ENCODE results near the gene FMNL2. TPM values are rescaled to one million over a fixed set of nuclear protein-coding genes. Genes with fewer than 3 reads are reported as not detected.
A peak's percentile ranks its signal among the peaks of the same experiment; 100 is the strongest.

The FMNL2 gene
- total and polyA plus RNA-seq, 2 of the 4 experiments (the other 2 are of a cell fraction): 10.9 to 11.4 TPM

DNA sequence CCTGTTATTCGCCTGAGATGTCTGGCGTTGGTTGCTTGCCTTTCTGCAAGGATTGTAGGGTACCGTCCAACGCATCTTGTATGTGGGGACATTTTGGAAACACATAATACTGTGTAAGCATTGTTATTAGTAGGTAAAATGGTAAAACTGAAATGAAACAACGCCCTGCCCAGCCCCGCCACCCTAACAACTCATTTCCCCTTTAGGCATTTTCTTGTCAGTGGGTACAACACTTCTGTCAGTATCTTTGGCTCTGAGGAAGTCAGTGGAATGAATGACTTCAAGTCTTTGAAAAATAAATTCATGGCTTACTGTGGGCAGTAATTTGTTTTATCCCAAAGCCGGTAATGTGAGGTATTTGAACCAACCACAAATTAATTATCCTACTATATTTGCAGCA lies 86.0 kb downstream of the FMNL2 start:
- in situ Hi-C loops (cut with MboI; ENCODE audit: low sequenced_read_pairs): no loop called here

More for the DNA sequence above, 86.0 kb downstream of the FMNL2 start:
- Histone ChIP-seq H3K4ac (ENCODE audit: low read depth, low read length) (0 out of 2 replicates have a peak overlapping the region, but pooled peaks have one; percentile 3), H4K91ac (ENCODE audit: insufficient read depth, low read depth, low read length) (peak overlapping the region; percentile 25; the same call in 1 of the 2 replicates), H4K20me1 (ENCODE audit: insufficient read depth, low read length) (no peaks in the 10 kb centered on the region; the same call in 1 of the 2 replicates), H2AK5ac (ENCODE audit: low read depth, low read length) (peak overlapping the region; percentile 37; the same call in 1 of the 2 replicates), H3K4me1 (ENCODE audit: control insufficient read depth, insufficient read depth, low read length) (peaks cover 14% of the 10 kb centered on the region), H3K9me3 (ENCODE audit: control insufficient read depth, insufficient read depth, low read length) (no peaks in the 10 kb centered on the region), H4K8ac (ENCODE audit: low read depth in 2 of 2, low read length in 2 of 2) (peak overlapping the region in 1 of 2 experiments; percentile 14; a peak in 1 of 4 replicates), H3K79me1 (ENCODE audit: low read depth in 1 of 2, low read length in 2 of 2) (peaks cover 23 to 35% of the 10 kb centered on the region in 2 experiments), H3K23ac (ENCODE audit: low read depth, low read length) (0 out of 2 replicates have a peak overlapping the region, but pooled peaks have one; percentile 3), H3K56ac (ENCODE audit: extremely low read depth, insufficient read depth, low read length) (no peak overlapping the region), H3K4me3 (ENCODE audit: insufficient read depth, low read depth, low read length) (no peak overlapping the region), H3K27me3 (ENCODE audit: control insufficient read depth, insufficient read depth, low read length) (no peaks in the 10 kb centered on the region), H2BK20ac (ENCODE audit: low read depth, low read length) (peak overlapping the region; percentile 64; the same call in 1 of the 2 replicates), H3K36me3 (ENCODE audit: control insufficient read depth, insufficient read depth, low read length) (no peaks in the 10 kb centered on the region), H2BK15ac (ENCODE audit: low read depth, low read length) (peak overlapping the region; percentile 10; the same call in 1 of the 3 replicates), H4K5ac (ENCODE audit: low read depth, low read length) (no peak overlapping the region), H2BK120ac (ENCODE audit: low read depth, low read length) (peak overlapping the region; percentile 16; the same call in 1 of the 2 replicates), H2AFZ (replicated peaks; ENCODE audit: low read length, poor library complexity) (no peak overlapping the region), H3K18ac (ENCODE audit: low read depth, low read length) (no peak overlapping the region), H3K27ac (ENCODE audit: insufficient read depth, low read length) (no peak overlapping the region; the same call in 1 of the 2 replicates), H3K9ac (ENCODE audit: low read depth, low read length) (no peak overlapping the region), H3K4me2 (ENCODE audit: low read depth, low read length) (0 out of 2 replicates have a peak overlapping the region, but pooled peaks have one; percentile 73), H2BK5ac (ENCODE audit: low read depth, low read length, poor library complexity, severe bottlenecking) (peak overlapping the region; percentile 58), H3K9me1 (ENCODE audit: insufficient read depth, low read length) (peaks cover 13% of the 10 kb centered on the region), H2AK9ac (replicated peaks; ENCODE audit: low read depth, low read length, poor library complexity) (no peak overlapping the region), H3K14ac (replicated peaks; ENCODE audit: low read depth, low read length) (peak overlapping the region; percentile 63; the same call in 1 of the 2 replicates)
- BruUV-seq (replicated peaks): no TSS peak
- no CpG with 5 or more reads among the region's 7 CpGs for WGBS, 2 experiments (ENCODE audit: extremely low coverage in 2 of 2, insufficient read length in 1 of 2)
- ChIA-PET POLR2A (ENCODE audit: unreplicated experiment) (interaction anchor here (0.5 kb wide), 1 partner anchor 14 kb away, joined by 3 read pairs; no protein-coding TSS in a partner anchor), CTCF (interaction anchor here (1.0 to 1.6 kb wide), 2 partner anchors 11 to 128 kb away, joined by 3 read pairs; no protein-coding TSS in a partner anchor)
- no peak for DNase-seq
- dilution Hi-C loops (cut with HindIII; ENCODE audit: low sequenced_read_pairs, unreplicated experiment): no loop called here
- no peak for ATAC-seq (ENCODE audit: low read depth)
- no peak for TF ChIP-seq MAZ (IDR thresholded peaks at IDR 0.05; ENCODE audit: borderline replicate concordance, low read depth, low read length)
- no peak for TF ChIP-seq SMC3 (IDR thresholded peaks at IDR 0.05; ENCODE audit: low read depth, low read length)
- TF ChIP-seq CEBPB (IDR thresholded peaks at IDR 0.05; ENCODE audit: low read depth, low read length): no peak
- TF ChIP-seq BHLHE40 (IDR thresholded peaks at IDR 0.05; ENCODE audit: low read depth, low read length): no peak
- TF ChIP-seq, protein P1, sequence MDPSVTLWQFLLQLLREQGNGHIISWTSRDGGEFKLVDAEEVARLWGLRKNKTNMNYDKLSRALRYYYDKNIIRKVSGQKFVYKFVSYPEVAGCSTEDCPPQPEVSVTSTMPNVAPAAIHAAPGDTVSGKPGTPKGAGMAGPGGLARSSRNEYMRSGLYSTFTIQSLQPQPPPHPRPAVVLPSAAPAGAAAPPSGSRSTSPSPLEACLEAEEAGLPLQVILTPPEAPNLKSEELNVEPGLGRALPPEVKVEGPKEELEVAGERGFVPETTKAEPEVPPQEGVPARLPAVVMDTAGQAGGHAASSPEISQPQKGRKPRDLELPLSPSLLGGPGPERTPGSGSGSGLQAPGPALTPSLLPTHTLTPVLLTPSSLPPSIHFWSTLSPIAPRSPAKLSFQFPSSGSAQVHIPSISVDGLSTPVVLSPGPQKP (IDR thresholded peaks at IDR 0.05; ENCODE audit: borderline replicate concordance, low read depth, low read length): no peak
- intact Hi-C loops (cut with micrococcal nuclease): no loop called here

Data from IMR-90 (cell line).